Mucosa of stomach (tissue), 1 donor: ENCODE measurements around the gene CC2D2A.

ENCODE experiments used
- H3K27me3 ChIP-seq: one replicate; pipeline ENCODE4 v1.7.0; 2013; ENCODE audit warnings: mild to moderate bottlenecking, low read length; ENCODE audit not compliant: control insufficient read depth, insufficient read depth
- H3K36me3 ChIP-seq: one replicate; pipeline ENCODE4 v1.7.0; 2013; ENCODE audit warnings: low read length; ENCODE audit not compliant: control insufficient read depth, insufficient read depth
- H3K4me1 ChIP-seq: one replicate; pipeline ENCODE4 v1.7.0; 2013; ENCODE audit warnings: mild to moderate bottlenecking, low read length; ENCODE audit not compliant: control insufficient read depth, insufficient read depth
- H3K4me3 ChIP-seq: one replicate; pipeline ENCODE4 v1.7.0; 2013; ENCODE audit warnings: low read length
- H3K9ac ChIP-seq: one replicate; pipeline ENCODE4 v1.7.0; 2013; ENCODE audit warnings: mild to moderate bottlenecking, low read length, moderate library complexity
- H3K9me3 ChIP-seq: one replicate; pipeline ENCODE4 v1.7.0; 2013; ENCODE audit warnings: mild to moderate bottlenecking, low read length, moderate library complexity; ENCODE audit not compliant: control insufficient read depth
- donor health status: Pancreatic carcinoma.

Gene CC2D2A

GRCh38 chr4:15552557-15553362, 83.1 kb downstream of the CC2D2A start:
- H3K27me3 ChIP-seq = no peaks in the 10 kb centered on the region
- H3K4me1 ChIP-seq = no peaks in the 10 kb centered on the region
- H3K36me3 ChIP-seq = no peaks in the 10 kb centered on the region
- no peak overlapping the region for H3K4me3 ChIP-seq
- H3K9me3 ChIP-seq = no peaks in the 10 kb centered on the region
- H3K9ac ChIP-seq = peak overlapping the region; percentile 17

- Histone ChIP-seq H3K4me1 (peaks cover 4% of the 10 kb centered on the region), H3K4me3 (no peak overlapping the region), H3K36me3 (no peaks in the 10 kb centered on the region), H3K27me3 (no peaks in the 10 kb centered on the region), H3K9me3 (no peaks in the 10 kb centered on the region), H3K9ac (no peak overlapping the region)
Measured at GRCh38 chr4:15556511-15557092, 86.9 kb downstream of the CC2D2A start.

GRCh38 chr4:15557786-15558550, 88.3 kb downstream of the CC2D2A start:
- no peak overlapping the region for H3K9ac ChIP-seq
- no peaks in the 10 kb centered on the region for H3K27me3 ChIP-seq
- no peaks in the 10 kb centered on the region for H3K9me3 ChIP-seq
- no peak overlapping the region for H3K4me3 ChIP-seq
- H3K36me3 ChIP-seq = no peaks in the 10 kb centered on the region
- peaks cover 4% of the 10 kb centered on the region for H3K4me1 ChIP-seq

- Histone ChIP-seq H3K27me3 (no peaks in the 10 kb centered on the region), H3K9me3 (no peaks in the 10 kb centered on the region), H3K4me1 (peaks cover 4% of the 10 kb centered on the region), H3K36me3 (no peaks in the 10 kb centered on the region), H3K4me3 (no peak overlapping the region), H3K9ac (no peak overlapping the region)
Measured at GRCh38 chr4:15558561-15558960, 88.9 kb downstream of the CC2D2A start.

- H3K36me3 ChIP-seq = no peaks in the 10 kb centered on the region
- H3K27me3 ChIP-seq = no peaks in the 10 kb centered on the region
- no peak overlapping the region for H3K9ac ChIP-seq
- H3K4me3 ChIP-seq = no peak overlapping the region
- H3K9me3 ChIP-seq = no peaks in the 10 kb centered on the region
- H3K4me1 ChIP-seq = peaks cover 4% of the 10 kb centered on the region
Measured at GRCh38 chr4:15562114-15562513, 92.4 kb downstream of the CC2D2A start.

- H3K4me1 ChIP-seq = peaks cover 4% of the 10 kb centered on the region
- no peaks in the 10 kb centered on the region for H3K27me3 ChIP-seq
- H3K4me3 ChIP-seq = no peak overlapping the region
- H3K9ac ChIP-seq = no peak overlapping the region
- H3K9me3 ChIP-seq = no peaks in the 10 kb centered on the region
- H3K36me3 ChIP-seq = no peaks in the 10 kb centered on the region
Measured at GRCh38 chr4:15562623-15563022, 92.9 kb downstream of the CC2D2A start.

- Histone ChIP-seq H3K36me3 (no peaks in the 10 kb centered on the region), H3K9ac (no peak overlapping the region), H3K4me1 (no peaks in the 10 kb centered on the region), H3K9me3 (no peaks in the 10 kb centered on the region), H3K27me3 (no peaks in the 10 kb centered on the region), H3K4me3 (no peak overlapping the region)
Measured at GRCh38 chr4:15563871-15564270, 94.2 kb downstream of the CC2D2A start.

- Histone ChIP-seq H3K4me1 (no peaks in the 10 kb centered on the region), H3K9me3 (no peaks in the 10 kb centered on the region), H3K4me3 (no peak overlapping the region), H3K36me3 (no peaks in the 10 kb centered on the region), H3K9ac (no peak overlapping the region), H3K27me3 (no peaks in the 10 kb centered on the region)
Measured at GRCh38 chr4:15568821-15569220, 99.1 kb downstream of the CC2D2A start.

GRCh38 chr4:15569746-15570145, 100.1 kb downstream of the CC2D2A start:
- H3K9ac ChIP-seq = no peak overlapping the region
- H3K36me3 ChIP-seq = no peaks in the 10 kb centered on the region
- H3K27me3 ChIP-seq = no peaks in the 10 kb centered on the region

GRCh38 chr4:15575966-15576365, 106.3 kb downstream of the CC2D2A start:
- H3K4me3 ChIP-seq = no peak overlapping the region
- no peak overlapping the region for H3K9ac ChIP-seq
- H3K4me1 ChIP-seq = no peaks in the 10 kb centered on the region
- H3K27me3 ChIP-seq = no peaks in the 10 kb centered on the region
- H3K9me3 ChIP-seq = no peaks in the 10 kb centered on the region
- H3K36me3 ChIP-seq = no peaks in the 10 kb centered on the region

More at GRCh38 chr4:15569746-15570145, 100.1 kb downstream of the CC2D2A start:
- no peak overlapping the region for H3K4me3 ChIP-seq
- no peaks in the 10 kb centered on the region for H3K9me3 ChIP-seq
- no peaks in the 10 kb centered on the region for H3K4me1 ChIP-seq

- Histone ChIP-seq H3K4me1 (no peaks in the 10 kb centered on the region), H3K4me3 (no peak overlapping the region), H3K27me3 (no peaks in the 10 kb centered on the region), H3K36me3 (no peaks in the 10 kb centered on the region), H3K9ac (no peak overlapping the region), H3K9me3 (no peaks in the 10 kb centered on the region)
Measured at GRCh38 chr4:15577508-15577907, 107.8 kb downstream of the CC2D2A start.

- H3K9ac ChIP-seq = no peak overlapping the region
- H3K27me3 ChIP-seq = no peaks in the 10 kb centered on the region
- H3K4me1 ChIP-seq = no peaks in the 10 kb centered on the region
- no peak overlapping the region for H3K4me3 ChIP-seq
- no peaks in the 10 kb centered on the region for H3K9me3 ChIP-seq
- H3K36me3 ChIP-seq = no peaks in the 10 kb centered on the region
Measured at GRCh38 chr4:15584785-15585184, 115.1 kb downstream of the CC2D2A start.
